GM23338 (cell line): ENCODE results near the gene ATXN7L3.

Experiments used
- CREB1 ChIP-seq: fragments of 250-450 bp; sonication (Bioruptor Pico); IDR thresholded peaks from 2 replicates; pipeline ENCODE4 v1.5.0; 2020; ENCODE audit warnings: low read depth, mild to moderate bottlenecking, moderate library complexity
- CTCF ChIP-seq, 2 experiments: fragments of 200-600 bp in 1 of 2; sonication (generic) in 1 of 2; conservative IDR thresholded peaks; 2 replicates each; pipeline versions ENCODE4 v1.5.1 to v1.6.1; 2016 to 2017; ENCODE audit warnings: antibody characterized with exemption in 2 of 2, low read depth in 2 of 2, mild to moderate bottlenecking in 2 of 2, moderate library complexity in 1 of 2
- EZH2 ChIP-seq: fragments of 200-600 bp; sonication (generic); IDR thresholded peaks from one replicate; pipeline ENCODE4 v1.8.0; 2017; ENCODE audit warnings: antibody characterized with exemption, mild to moderate bottlenecking, low read depth; ENCODE audit not compliant: unreplicated experiment
- JUNB ChIP-seq: IDR thresholded peaks from one replicate; pipeline ENCODE4 v1.6.1; 2016; ENCODE audit warnings: antibody characterized with exemption; ENCODE audit not compliant: unreplicated experiment
- POLR2AphosphoS5 ChIP-seq: IDR thresholded peaks from 2 replicates; pipeline ENCODE4 v1.6.1; 2016; ENCODE audit warnings: antibody characterized with exemption, low read depth
- REST ChIP-seq: IDR thresholded peaks from one replicate; pipeline ENCODE4 v1.6.1; 2018; ENCODE audit warnings: antibody characterized with exemption; ENCODE audit not compliant: unreplicated experiment
- STAT1 ChIP-seq: IDR thresholded peaks from one replicate; pipeline ENCODE4 v1.6.1; 2016; ENCODE audit warnings: antibody characterized with exemption; ENCODE audit not compliant: unreplicated experiment
- ZNF114 ChIP-seq: fragments of 250-450 bp; sonication (Bioruptor Pico); IDR thresholded peaks from 2 replicates; pipeline ENCODE4 v1.5.0; 2020; ENCODE audit warnings: mild to moderate bottlenecking, moderate library complexity
- ZNF331 ChIP-seq: fragments of 250-450 bp; sonication (Bioruptor Pico); IDR thresholded peaks from 2 replicates; pipeline ENCODE4 v1.5.0; 2020; ENCODE audit warnings: low read depth, mild to moderate bottlenecking, moderate library complexity
- ZNF462 ChIP-seq: fragments of 250-450 bp; sonication (Bioruptor Pico); IDR thresholded peaks from 2 replicates; pipeline ENCODE4 v1.5.0; 2020; ENCODE audit warnings: mild to moderate bottlenecking, moderate library complexity

- no peak for TF ChIP-seq CTCF (conservative IDR thresholded peaks at IDR 0.05; ENCODE audit: low read depth in 2 of 2)
- peak; percentile 20 for TF ChIP-seq EZH2
- peak; percentile 41 for TF ChIP-seq POLR2AphosphoS5
- TF ChIP-seq STAT1, result no peak
- no peak for TF ChIP-seq ZNF114 (CRISPR knock-in tag)
- no peak for TF ChIP-seq REST
- no peak for TF ChIP-seq CREB1
- no peak for TF ChIP-seq JUNB
- TF ChIP-seq ZNF462 (CRISPR knock-in tag), result no peak
- TF ChIP-seq ZNF331 (CRISPR knock-in tag), result no peak
Observed at GRCh38 chr17:44221084-44221861, 21.6 kb upstream of the ATXN7L3 start.
